ENCODE measurements around the gene TFF1.

Gene TFF1

GRCh38 chr21:42377951-42378340 lies 11.6 kb upstream of the TFF1 start:
- Histone ChIP-seq H3K79me2 (ENCODE audit: insufficient read depth, low read length) (no peaks in the 10 kb centered on the region), H3K4me2 (ENCODE audit: low read depth, low read length, poor library complexity, severe bottlenecking) (no peak overlapping the region), H2AFZ (ENCODE audit: low read length) (no peak overlapping the region), H4K20me1 (ENCODE audit: insufficient read depth, low read length, poor library complexity, severe bottlenecking) (no peaks in the 10 kb centered on the region), H3K4me3 (ENCODE audit: low read length, poor library complexity, severe bottlenecking) (no peak overlapping the region), H3K4me1 (ENCODE audit: insufficient read depth, low read length, poor library complexity, severe bottlenecking) (peaks cover 6% of the 10 kb centered on the region), H3K9ac (ENCODE audit: low read depth, low read length, poor library complexity, severe bottlenecking) (no peak overlapping the region), H3K9me2 (replicated peaks; ENCODE audit: low read depth, low read length) (no peaks in the 10 kb centered on the region), H3K9me3 (ENCODE audit: insufficient read depth, low read depth, low read length) (peaks cover 14% of the 10 kb centered on the region; the same call in 1 of the 2 replicates), H3K27me3 (ENCODE audit: insufficient read depth, low read length, poor library complexity, severe bottlenecking) (no peaks in the 10 kb centered on the region), H3F3A (ENCODE audit: low read depth) (no peaks in the 10 kb centered on the region), H3K36me3 (ENCODE audit: insufficient read depth, low read length) (no peaks in the 10 kb centered on the region)
- TF ChIP-seq CTCF (conservative IDR thresholded peaks at IDR 0.05; ENCODE audit: low read length) (no peak), EZH2phosphoT487 (IDR thresholded peaks at IDR 0.05; ENCODE audit: borderline replicate concordance) (no peak)

- no peaks in the 10 kb centered on the region for H3K79me2 ChIP-seq (ENCODE audit: insufficient read depth, low read length)
- TF ChIP-seq EZH2phosphoT487 (IDR thresholded peaks at IDR 0.05; ENCODE audit: borderline replicate concordance) (no peak), CTCF (conservative IDR thresholded peaks at IDR 0.05; ENCODE audit: low read length) (no peak)
- H3K9me2 ChIP-seq (replicated peaks; ENCODE audit: low read depth, low read length) = no peaks in the 10 kb centered on the region
- no peaks in the 10 kb centered on the region for H3K36me3 ChIP-seq (ENCODE audit: insufficient read depth, low read length)
- peaks cover 6% of the 10 kb centered on the region for H3K4me1 ChIP-seq (ENCODE audit: insufficient read depth, low read length, poor library complexity, severe bottlenecking)
- H3F3A ChIP-seq (ENCODE audit: low read depth) = no peaks in the 10 kb centered on the region
- no peak overlapping the region for H3K4me2 ChIP-seq (ENCODE audit: low read depth, low read length, poor library complexity, severe bottlenecking)
- H2AFZ ChIP-seq (ENCODE audit: low read length) = no peak overlapping the region
- H3K9ac ChIP-seq (ENCODE audit: low read depth, low read length, poor library complexity, severe bottlenecking) = no peak overlapping the region
- no peak overlapping the region for H3K4me3 ChIP-seq (ENCODE audit: low read length, poor library complexity, severe bottlenecking)
- no peaks in the 10 kb centered on the region for H3K27me3 ChIP-seq (ENCODE audit: insufficient read depth, low read length, poor library complexity, severe bottlenecking)
- H4K20me1 ChIP-seq (ENCODE audit: insufficient read depth, low read length, poor library complexity, severe bottlenecking) = no peaks in the 10 kb centered on the region
- H3K9me3 ChIP-seq (ENCODE audit: insufficient read depth, low read depth, low read length) = peaks cover 9% of the 10 kb centered on the region; the same call in 1 of the 2 replicates
These were observed 11.0 kb upstream of the TFF1 start for GRCh38 chr21:42377211-42377950.

GRCh38 chr21:42376338-42376982 lies 10.1 kb upstream of the TFF1 start:
- no peaks in the 10 kb centered on the region for H3K36me3 ChIP-seq (ENCODE audit: insufficient read depth, low read length)
- peaks cover 6% of the 10 kb centered on the region for H3K4me1 ChIP-seq (ENCODE audit: insufficient read depth, low read length, poor library complexity, severe bottlenecking)
- no peaks in the 10 kb centered on the region for H3K27me3 ChIP-seq (ENCODE audit: insufficient read depth, low read length, poor library complexity, severe bottlenecking)
- no peaks in the 10 kb centered on the region for H3F3A ChIP-seq (ENCODE audit: low read depth)
- no peak overlapping the region for H2AFZ ChIP-seq (ENCODE audit: low read length)
- H4K20me1 ChIP-seq (ENCODE audit: insufficient read depth, low read length, poor library complexity, severe bottlenecking) = no peaks in the 10 kb centered on the region
- no peak overlapping the region for H3K4me2 ChIP-seq (ENCODE audit: low read depth, low read length, poor library complexity, severe bottlenecking)
- no peaks in the 10 kb centered on the region for H3K79me2 ChIP-seq (ENCODE audit: insufficient read depth, low read length)
- no peak overlapping the region for H3K4me3 ChIP-seq (ENCODE audit: low read length, poor library complexity, severe bottlenecking)
- no peak for TF ChIP-seq CTCF (conservative IDR thresholded peaks at IDR 0.05; ENCODE audit: low read length)
- no peak for TF ChIP-seq EZH2phosphoT487 (IDR thresholded peaks at IDR 0.05; ENCODE audit: borderline replicate concordance)
- no peaks in the 10 kb centered on the region for H3K9me3 ChIP-seq (ENCODE audit: insufficient read depth, low read depth, low read length)
- no peaks in the 10 kb centered on the region for H3K9me2 ChIP-seq (replicated peaks; ENCODE audit: low read depth, low read length)
- no peak overlapping the region for H3K9ac ChIP-seq (ENCODE audit: low read depth, low read length, poor library complexity, severe bottlenecking)

All from Loucy (cell line).